ENCODE results near the gene GLB1L3. TPM values are rescaled to one million over a fixed set of nuclear protein-coding genes. Genes with fewer than 3 reads are reported as not detected.
"Not testable (repeated sequence)": the region's sequence is repeated elsewhere in the genome, so short reads cannot be mapped to it uniquely, and the experiment has no call there.

GLB1L3 gene
- total RNA-seq, 4 donors from 2014 or later, result 7.5 to 18.5 (median 8.9) TPM

DNA sequence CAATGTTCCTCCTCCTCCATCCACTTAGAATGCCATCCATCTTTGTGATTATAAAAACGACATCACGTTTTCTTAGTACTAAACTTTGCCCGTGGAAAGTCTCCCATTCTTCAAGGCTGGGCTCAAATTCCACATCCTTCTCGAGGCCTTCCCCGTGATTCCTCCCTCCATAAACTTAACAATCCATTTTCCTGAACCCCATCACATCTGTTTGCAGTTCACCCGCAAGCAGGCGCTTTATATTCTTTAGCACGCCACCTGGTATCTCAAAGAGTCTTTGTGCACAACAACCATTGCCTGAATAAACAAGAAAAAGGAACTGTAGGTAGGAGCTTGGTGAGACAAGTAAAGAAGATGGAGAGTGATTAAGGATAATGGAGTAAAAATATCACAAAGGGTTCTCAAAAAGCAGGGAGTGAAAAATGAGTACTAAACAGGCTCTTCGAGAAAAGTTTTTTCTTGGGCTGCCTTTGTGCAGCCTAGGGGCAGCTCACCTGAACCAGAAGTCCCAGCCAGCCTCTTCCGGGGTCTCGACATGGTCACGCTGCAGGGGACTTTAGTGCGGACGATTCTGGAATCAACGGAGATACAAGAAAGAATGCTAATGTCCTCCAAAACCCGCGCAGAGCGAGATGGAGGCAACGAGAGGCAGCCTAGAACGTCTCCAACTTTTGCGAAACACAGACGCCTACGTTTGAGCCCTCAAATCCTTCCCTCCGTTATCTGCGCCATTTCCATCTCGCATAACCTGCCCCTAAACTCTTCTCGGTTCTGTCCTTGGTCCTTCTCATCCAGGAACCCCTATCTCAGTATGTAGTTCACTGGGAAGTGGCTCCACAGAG, 23.6 kb upstream of the GLB1L3 start:
- intact Hi-C loops (cut with DNase I; ENCODE audit: low total_unique reads), result no loop called here
- TF ChIP-seq, protein P1, sequence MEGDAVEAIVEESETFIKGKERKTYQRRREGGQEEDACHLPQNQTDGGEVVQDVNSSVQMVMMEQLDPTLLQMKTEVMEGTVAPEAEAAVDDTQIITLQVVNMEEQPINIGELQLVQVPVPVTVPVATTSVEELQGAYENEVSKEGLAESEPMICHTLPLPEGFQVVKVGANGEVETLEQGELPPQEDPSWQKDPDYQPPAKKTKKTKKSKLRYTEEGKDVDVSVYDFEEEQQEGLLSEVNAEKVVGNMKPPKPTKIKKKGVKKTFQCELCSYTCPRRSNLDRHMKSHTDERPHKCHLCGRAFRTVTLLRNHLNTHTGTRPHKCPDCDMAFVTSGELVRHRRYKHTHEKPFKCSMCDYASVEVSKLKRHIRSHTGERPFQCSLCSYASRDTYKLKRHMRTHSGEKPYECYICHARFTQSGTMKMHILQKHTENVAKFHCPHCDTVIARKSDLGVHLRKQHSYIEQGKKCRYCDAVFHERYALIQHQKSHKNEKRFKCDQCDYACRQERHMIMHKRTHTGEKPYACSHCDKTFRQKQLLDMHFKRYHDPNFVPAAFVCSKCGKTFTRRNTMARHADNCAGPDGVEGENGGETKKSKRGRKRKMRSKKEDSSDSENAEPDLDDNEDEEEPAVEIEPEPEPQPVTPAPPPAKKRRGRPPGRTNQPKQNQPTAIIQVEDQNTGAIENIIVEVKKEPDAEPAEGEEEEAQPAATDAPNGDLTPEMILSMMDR (IDR thresholded peaks at IDR 0.05), result no peak
- TF ChIP-seq POLR2A (IDR thresholded peaks at IDR 0.05), result no peak
- WGBS, 2 donors, result 3 to 4% methylated on average over 27 of the region's 27 CpGs
- peak overlapping the region; percentile 63 for H3K4me3 ChIP-seq (ENCODE audit: low read depth, poor library complexity, severe bottlenecking)
- no peak for DNase-seq (ENCODE audit: low spot score in 2 of 2)

DNA sequence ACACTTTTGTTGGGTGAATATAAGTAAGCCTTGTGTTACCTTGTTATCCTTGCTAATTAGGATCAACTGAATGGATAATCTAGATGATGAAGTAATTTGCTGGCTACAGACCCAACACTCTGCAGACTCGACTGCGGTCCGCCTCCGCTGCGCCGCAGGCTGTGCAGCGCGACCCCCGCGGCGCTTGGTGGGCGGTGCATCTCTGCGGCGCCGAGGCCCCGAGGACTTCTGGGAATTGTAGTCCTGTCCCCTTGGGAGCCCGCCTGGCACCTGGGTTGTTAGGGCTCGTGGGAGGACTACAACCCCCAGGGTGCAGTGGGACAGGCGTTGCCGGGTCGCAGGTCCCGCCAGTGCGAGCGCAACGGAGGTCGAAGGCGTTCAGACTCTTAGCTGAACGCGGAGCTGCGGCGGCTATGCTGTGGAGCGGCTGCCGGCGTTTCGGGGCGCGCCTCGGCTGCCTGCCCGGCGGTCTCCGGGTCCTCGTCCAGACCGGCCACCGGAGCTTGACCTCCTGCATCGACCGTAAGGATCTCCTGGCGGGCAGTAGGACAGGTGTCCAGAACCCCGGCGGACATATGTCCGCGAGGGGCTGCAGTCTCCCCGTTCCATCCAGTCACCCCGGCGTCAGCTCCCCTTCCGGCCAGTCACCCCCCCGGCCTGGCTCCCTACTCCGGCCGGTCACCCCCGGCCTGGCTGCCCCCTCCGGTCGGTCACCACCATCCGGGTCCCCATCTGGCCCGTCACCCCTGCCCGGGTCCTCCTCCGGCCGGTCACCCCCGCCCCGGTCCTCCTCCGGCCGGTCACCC, 22.8 kb upstream of the GLB1L3 start, which contains the start of the genes ACAD8 and THYN1:
TSS of gene ACAD8 (plus strand) at position 381 of the 806 bp plus-strand sequence. CDS start at position 414, 33 bp downstream.
TSS of gene THYN1 (minus strand) at position 165 of the 806 bp plus-strand sequence. CDS start 470 bp downstream, outside the sequence.
- 1% methylated on average over 23 to 65 of the region's 70 CpGs for WGBS, 2 donors
- TF ChIP-seq POLR2A (IDR thresholded peaks at IDR 0.05), result no peak
- TF ChIP-seq, protein P1 (IDR thresholded peaks at IDR 0.05), result no peak
- intact Hi-C loops (cut with DNase I; ENCODE audit: low total_unique reads), result no loop called here
- H3K4me3 ChIP-seq (ENCODE audit: low read depth, poor library complexity, severe bottlenecking), result peak within 1 kb of the TSS; percentile 63
- DNase-seq (ENCODE audit: low spot score in 2 of 2), result peak; percentile 96 to 99

DNA sequence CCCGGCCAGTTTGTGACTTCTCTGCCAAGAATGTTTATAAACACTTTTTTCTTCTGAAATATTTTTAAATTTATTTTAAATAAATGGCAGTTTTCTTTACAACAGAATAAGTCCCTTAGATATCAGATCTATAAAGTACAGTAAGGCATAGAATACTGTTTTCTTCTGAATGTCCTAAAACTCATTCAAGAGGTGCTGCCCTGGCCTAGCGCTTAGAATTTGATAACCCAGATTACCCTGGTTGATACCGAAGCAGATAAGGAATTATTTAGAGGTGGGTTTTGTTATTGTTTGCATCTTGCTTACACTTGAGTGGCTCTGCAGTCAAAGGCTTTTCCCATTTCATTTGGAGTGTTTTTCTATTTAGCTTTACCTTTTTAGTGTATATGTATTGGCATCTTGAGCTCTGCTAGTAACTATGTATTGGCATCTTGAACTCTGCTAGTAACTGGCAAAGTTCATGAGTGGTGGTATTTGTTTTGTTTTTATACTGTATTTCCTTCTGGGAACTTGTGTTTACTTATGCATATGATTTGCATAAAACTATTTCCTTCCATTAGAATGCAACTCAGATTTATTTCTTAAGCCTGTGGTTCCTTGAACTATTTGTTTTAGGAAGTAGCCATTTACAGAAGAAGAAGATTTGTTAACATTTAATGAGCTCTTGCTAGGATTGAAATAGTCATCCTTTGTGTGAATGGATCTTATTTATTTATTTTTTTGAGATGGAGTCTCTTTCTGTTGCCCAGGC, 21.6 kb upstream of the GLB1L3 start:
- TF ChIP-seq POLR2A (IDR thresholded peaks at IDR 0.05), result no peak
- TF ChIP-seq, protein P1 (IDR thresholded peaks at IDR 0.05), result no peak
- 60 to 64% methylated on average over 3 of the region's 3 CpGs for WGBS, 2 donors
- no peak for DNase-seq (ENCODE audit: low spot score in 2 of 2)
- H3K4me3 ChIP-seq (ENCODE audit: low read depth, poor library complexity, severe bottlenecking), result no peak overlapping the region
- intact Hi-C loops (cut with DNase I; ENCODE audit: low total_unique reads), result no loop called here

DNA sequence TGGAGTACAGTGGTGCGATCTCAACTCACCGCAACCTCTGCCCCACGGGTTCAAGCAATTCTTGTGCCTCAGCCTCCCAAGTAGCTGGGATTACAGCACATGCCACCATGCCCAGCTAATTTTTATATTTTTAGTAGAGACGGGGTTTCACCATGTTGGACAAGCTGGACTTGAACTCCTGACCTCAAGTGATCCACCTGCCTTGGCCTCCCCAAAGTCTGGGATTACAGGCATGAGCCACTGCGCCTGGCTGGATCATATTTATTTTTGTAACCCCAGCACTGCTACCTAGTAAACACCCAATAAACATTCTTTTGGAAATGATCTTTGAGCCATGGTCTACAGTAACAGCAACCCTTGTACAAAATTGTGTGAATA, 21.0 kb upstream of the GLB1L3 start:
- 95% methylated on average over 5 of the region's 5 CpGs for WGBS, 2 donors
- intact Hi-C loops (cut with DNase I; ENCODE audit: low total_unique reads), result not testable (repeated sequence)

DNA sequence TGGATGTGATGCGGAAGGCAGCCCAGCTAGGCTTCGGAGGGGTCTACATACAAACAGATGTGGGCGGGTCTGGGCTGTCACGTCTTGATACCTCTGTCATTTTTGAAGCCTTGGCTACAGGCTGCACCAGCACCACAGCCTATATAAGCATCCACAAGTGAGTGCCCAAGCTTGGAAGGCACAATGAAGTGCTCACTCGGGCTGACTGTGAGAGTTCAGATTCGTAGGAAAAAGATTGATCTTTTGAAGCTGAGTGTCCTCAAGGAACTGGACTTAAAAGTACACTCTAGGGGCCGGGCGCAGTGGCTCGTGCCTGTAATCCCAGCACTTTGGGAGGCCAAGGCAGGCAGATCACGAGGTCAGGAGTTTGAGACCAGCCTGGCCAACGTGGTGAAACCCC, 19.1 kb upstream of the GLB1L3 start:
- intact Hi-C loops (cut with DNase I; ENCODE audit: low total_unique reads), result no loop called here
- TF ChIP-seq, protein P1 (IDR thresholded peaks at IDR 0.05), result no peak
- no peak for TF ChIP-seq POLR2A (IDR thresholded peaks at IDR 0.05)
- WGBS, 2 donors, result 90 to 92% methylated on average over 11 of the region's 11 CpGs
- no peak overlapping the region for H3K4me3 ChIP-seq (ENCODE audit: low read depth, poor library complexity, severe bottlenecking)
- DNase-seq (ENCODE audit: low spot score in 2 of 2), result no peak

More for the DNA sequence above, 21.0 kb upstream of the GLB1L3 start:
- not testable (repeated sequence) for DNase-seq (ENCODE audit: low spot score in 2 of 2); H3K4me3 ChIP-seq (ENCODE audit: low read depth, poor library complexity, severe bottlenecking)

Data from lower leg skin (tissue), 4 donors.